K562 (cell line): ENCODE results near the gene TAF11. TPM values are rescaled to one million over a fixed set of nuclear protein-coding genes. Genes with fewer than 3 reads are reported as not detected.

ENCODE experiments used
- ARID2 ChIP-seq: fragments of 450-650 bp; IDR thresholded peaks from 2 replicates; pipeline ENCODE4 v1.6.1; 2017; ENCODE audit warnings: antibody characterized with exemption, mild to moderate bottlenecking
- ARNT ChIP-seq, 2 experiments: fragments of 450-650 bp; IDR thresholded peaks; 2 replicates each; pipeline ENCODE4 v1.6.1; 2016; ENCODE audit warnings: mild to moderate bottlenecking in 1 of 2
- E2F6 ChIP-seq, 2 experiments: IDR thresholded peaks; 2 replicates each; pipeline ENCODE4 v1.6.1; 2011; ENCODE audit warnings: borderline replicate concordance in 1 of 2, control low read depth in 1 of 2, low read depth in 1 of 2, low read length in 1 of 2, mild to moderate bottlenecking in 1 of 2, mixed read lengths in 1 of 2, moderate library complexity in 1 of 2; ENCODE audit not compliant: insufficient read depth in 1 of 2, insufficient read length in 1 of 2, poor library complexity in 1 of 2, severe bottlenecking in 1 of 2; ENCODE audit errors: extremely low read depth in 1 of 2
- EP400 ChIP-seq: fragments of 450-650 bp; IDR thresholded peaks from 2 replicates; pipeline ENCODE4 v1.6.1; 2017; ENCODE audit warnings: antibody characterized with exemption, mild to moderate bottlenecking, moderate library complexity
- GABPB1 ChIP-seq: sonication (generic); formaldehyde crosslinking; IDR thresholded peaks from 2 replicates; pipeline ENCODE4 v1.8.0; 2022; ENCODE audit warnings: mild to moderate bottlenecking, missing genetic modification reagents
- KLF16 ChIP-seq: IDR thresholded peaks from 2 replicates; pipeline ENCODE4 v1.6.1; 2016; ENCODE audit warnings: antibody characterized with exemption
- LEF1 ChIP-seq: fragments of 450-650 bp; IDR thresholded peaks from 2 replicates; pipeline ENCODE4 v1.6.1; 2016; ENCODE audit warnings: mild to moderate bottlenecking
- MXI1 ChIP-seq: IDR thresholded peaks from 2 replicates; pipeline ENCODE4 v1.6.1; 2011; ENCODE audit warnings: low read depth, mild to moderate bottlenecking, improper control_type of control experiment, low read length
- MYBL2 ChIP-seq, 2 experiments: fragments of 450-650 bp in 1 of 2; sonication (generic) in 1 of 2; formaldehyde crosslinking in 1 of 2; IDR thresholded peaks; 2 replicates each; pipeline versions ENCODE4 v1.6.1 to v1.8.1; 2017 to 2022; ENCODE audit warnings: borderline replicate concordance in 1 of 2, inconsistent platforms in 1 of 2, low read depth in 1 of 2, mild to moderate bottlenecking in 1 of 2, missing genetic modification reagents in 1 of 2, moderate library complexity in 1 of 2
- NCOA2 ChIP-seq, 2 experiments: fragments of 450-650 bp; IDR thresholded peaks; 2 replicates each; pipeline ENCODE4 v1.6.1; 2018; ENCODE audit warnings: mild to moderate bottlenecking in 2 of 2, moderate library complexity in 1 of 2; ENCODE audit not compliant: partially characterized antibody in 2 of 2
- SRSF7 ChIP-seq: fragments of 200-400 bp; formaldehyde crosslinking; optimal IDR thresholded peaks from 2 replicates; pipeline ENCODE3; 2017; ENCODE audit warnings: mild to moderate bottlenecking, low read depth, low read length
- TCF3 ChIP-seq: sonication (generic); formaldehyde crosslinking; IDR thresholded peaks from 2 replicates; pipeline ENCODE4 v1.4.0; 2020; ENCODE audit warnings: mild to moderate bottlenecking, missing genetic modification reagents
- ZC3H4 ChIP-seq: sonication (generic); formaldehyde crosslinking; IDR thresholded peaks from 2 replicates; pipeline ENCODE4 v1.9.0; 2021; ENCODE audit warnings: missing genetic modification reagents, borderline replicate concordance
- ZC3H8 ChIP-seq: fragments of 450-650 bp; IDR thresholded peaks from 2 replicates; pipeline ENCODE4 v1.6.1; 2017
- ZNF780A ChIP-seq: fragments of 250-450 bp; sonication (Bioruptor Pico); IDR thresholded peaks from 2 replicates; pipeline ENCODE4 v1.5.0; 2021; ENCODE audit warnings: mild to moderate bottlenecking
- ZNF79 ChIP-seq: fragments of 250-450 bp; sonication (Bioruptor Pico); IDR thresholded peaks from 2 replicates; pipeline ENCODE4 v1.4.0; 2020; ENCODE audit warnings: low read depth, mild to moderate bottlenecking, moderate library complexity
- ZNF830 ChIP-seq: fragments of 250-450 bp; sonication (Bioruptor Pico); IDR thresholded peaks from 2 replicates; pipeline ENCODE4 v1.5.0; 2021; ENCODE audit warnings: mild to moderate bottlenecking
- polyA plus RNA-seq, 8 experiments: library from polyadenylated mRNA; depleted of rRNA in 4 of 8; stranded (reverse) in 5 of 8; unstranded in 3 of 8; fragments of >200 nt; fragmentation: Nextera tagmentation in 2 of 8; fragmentation: Illumina TruSeq in 1 of 8; extraction: Ambion mirVana in 2 of 8; extraction: Trizol in 1 of 8; gene quantifications; 2 replicates each; pipeline versions ENCODE4 v1.2.1 to v1.2.3, GENCODE V29; 2011 to 2014; ENCODE audit warnings: inconsistent platforms in 1 of 8, missing spikeins in 1 of 8
- total RNA-seq, 7 experiments: library from RNA; depleted of rRNA in 6 of 7; stranded (reverse); fragments of >200 nt in 6 of 7; fragmentation: Illumina TruSeq in 2 of 7; extraction: Trizol in 2 of 7; gene quantifications; 2 replicates each; pipeline versions ENCODE4 v1.2.1 to v1.2.3, GENCODE V29; 2011 to 2021; ENCODE audit warnings: low replicate concordance in 1 of 7
- TF ChIP-seq, protein P1 (sequence below): fragments of 250-450 bp; sonication (Bioruptor Pico); IDR thresholded peaks from 2 replicates; pipeline ENCODE4 v1.4.0; 2020; ENCODE audit warnings: borderline replicate concordance
- TF ChIP-seq, protein P2 (sequence below): fragments of 450-650 bp; IDR thresholded peaks from 2 replicates; pipeline ENCODE4 v1.6.1; 2017; ENCODE audit warnings: antibody characterized with exemption
- TF ChIP-seq, protein P3 (sequence below): fragments of 150-350 bp; IDR thresholded peaks from 2 replicates; pipeline ENCODE4 v1.6.1; 2014; ENCODE audit warnings: low read depth, mild to moderate bottlenecking, low read length, borderline replicate concordance

Gene TAF11
- total and polyA plus RNA-seq, 9 of the 15 experiments (the other 6 are each of a cell fraction or from before 2014, with no cell fraction given) = 40.9 to 91.9 (median 71.9) TPM

GRCh38 chr6:34888874-34889555, 1.2 kb upstream of the TAF11 start, which contains the start of gene ANKS1A (continued):
- TF ChIP-seq, protein P1, sequence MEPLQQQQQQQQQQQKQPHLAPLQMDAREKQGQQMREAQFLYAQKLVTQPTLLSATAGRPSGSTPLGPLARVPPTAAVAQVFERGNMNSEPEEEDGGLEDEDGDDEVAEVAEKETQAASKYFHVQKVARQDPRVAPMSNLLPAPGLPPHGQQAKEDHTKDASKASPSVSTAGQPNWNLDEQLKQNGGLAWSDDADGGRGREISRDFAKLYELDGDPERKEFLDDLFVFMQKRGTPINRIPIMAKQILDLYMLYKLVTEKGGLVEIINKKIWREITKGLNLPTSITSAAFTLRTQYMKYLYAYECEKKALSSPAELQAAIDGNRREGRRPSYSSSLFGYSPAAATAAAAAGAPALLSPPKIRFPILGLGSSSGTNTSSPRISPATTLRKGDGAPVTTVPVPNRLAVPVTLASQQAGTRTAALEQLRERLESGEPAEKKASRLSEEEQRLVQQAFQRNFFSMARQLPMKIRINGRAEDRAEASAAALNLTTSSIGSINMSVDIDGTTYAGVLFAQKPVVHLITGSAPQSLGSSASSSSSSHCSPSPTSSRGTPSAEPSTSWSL (CRISPR knock-in tag) = no peak
- no peak for TF ChIP-seq SRSF7
- TF ChIP-seq, protein P2, sequence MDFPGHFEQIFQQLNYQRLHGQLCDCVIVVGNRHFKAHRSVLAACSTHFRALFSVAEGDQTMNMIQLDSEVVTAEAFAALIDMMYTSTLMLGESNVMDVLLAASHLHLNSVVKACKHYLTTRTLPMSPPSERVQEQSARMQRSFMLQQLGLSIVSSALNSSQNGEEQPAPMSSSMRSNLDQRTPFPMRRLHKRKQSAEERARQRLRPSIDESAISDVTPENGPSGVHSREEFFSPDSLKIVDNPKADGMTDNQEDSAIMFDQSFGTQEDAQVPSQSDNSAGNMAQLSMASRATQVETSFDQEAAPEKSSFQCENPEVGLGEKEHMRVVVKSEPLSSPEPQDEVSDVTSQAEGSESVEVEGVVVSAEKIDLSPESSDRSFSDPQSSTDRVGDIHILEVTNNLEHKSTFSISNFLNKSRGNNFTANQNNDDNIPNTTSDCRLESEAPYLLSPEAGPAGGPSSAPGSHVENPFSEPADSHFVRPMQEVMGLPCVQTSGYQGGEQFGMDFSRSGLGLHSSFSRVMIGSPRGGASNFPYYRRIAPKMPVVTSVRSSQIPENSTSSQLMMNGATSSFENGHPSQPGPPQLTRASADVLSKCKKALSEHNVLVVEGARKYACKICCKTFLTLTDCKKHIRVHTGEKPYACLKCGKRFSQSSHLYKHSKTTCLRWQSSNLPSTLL = no peak
- TF ChIP-seq NCOA2 (IDR thresholded peaks at IDR 0.05; ENCODE audit: partially characterized antibody in 2 of 2) = no peak
- TF ChIP-seq ZNF780A (CRISPR knock-in tag) = no peak
- peak in 1 of 2 experiments; percentile 63; a peak in 2 of 4 replicates for TF ChIP-seq ARNT (IDR thresholded peaks at IDR 0.05)
- no peak for TF ChIP-seq TCF3 (CRISPR knock-in tag)
- peak; percentile 65 for TF ChIP-seq EP400
- TF ChIP-seq ZC3H4 (CRISPR knock-in tag) = no peak
- TF ChIP-seq KLF16 = no peak
- TF ChIP-seq LEF1 = no peak
- peak; percentile 63; the same call in 1 of the 2 replicates for TF ChIP-seq MXI1
- no peak for TF ChIP-seq ZNF830
- TF ChIP-seq, protein P3, sequence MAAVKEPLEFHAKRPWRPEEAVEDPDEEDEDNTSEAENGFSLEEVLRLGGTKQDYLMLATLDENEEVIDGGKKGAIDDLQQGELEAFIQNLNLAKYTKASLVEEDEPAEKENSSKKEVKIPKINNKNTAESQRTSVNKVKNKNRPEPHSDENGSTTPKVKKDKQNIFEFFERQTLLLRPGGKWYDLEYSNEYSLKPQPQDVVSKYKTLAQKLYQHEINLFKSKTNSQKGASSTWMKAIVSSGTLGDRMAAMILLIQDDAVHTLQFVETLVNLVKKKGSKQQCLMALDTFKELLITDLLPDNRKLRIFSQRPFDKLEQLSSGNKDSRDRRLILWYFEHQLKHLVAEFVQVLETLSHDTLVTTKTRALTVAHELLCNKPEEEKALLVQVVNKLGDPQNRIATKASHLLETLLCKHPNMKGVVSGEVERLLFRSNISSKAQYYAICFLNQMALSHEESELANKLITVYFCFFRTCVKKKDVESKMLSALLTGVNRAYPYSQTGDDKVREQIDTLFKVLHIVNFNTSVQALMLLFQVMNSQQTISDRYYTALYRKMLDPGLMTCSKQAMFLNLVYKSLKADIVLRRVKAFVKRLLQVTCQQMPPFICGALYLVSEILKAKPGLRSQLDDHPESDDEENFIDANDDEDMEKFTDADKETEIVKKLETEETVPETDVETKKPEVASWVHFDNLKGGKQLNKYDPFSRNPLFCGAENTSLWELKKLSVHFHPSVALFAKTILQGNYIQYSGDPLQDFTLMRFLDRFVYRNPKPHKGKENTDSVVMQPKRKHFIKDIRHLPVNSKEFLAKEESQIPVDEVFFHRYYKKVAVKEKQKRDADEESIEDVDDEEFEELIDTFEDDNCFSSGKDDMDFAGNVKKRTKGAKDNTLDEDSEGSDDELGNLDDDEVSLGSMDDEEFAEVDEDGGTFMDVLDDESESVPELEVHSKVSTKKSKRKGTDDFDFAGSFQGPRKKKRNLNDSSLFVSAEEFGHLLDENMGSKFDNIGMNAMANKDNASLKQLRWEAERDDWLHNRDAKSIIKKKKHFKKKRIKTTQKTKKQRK = no peak
- TF ChIP-seq ZNF79 (CRISPR knock-in tag) = no peak
- no peak for TF ChIP-seq MYBL2 (IDR thresholded peaks at IDR 0.05; ENCODE audit: low read depth)
- no peak for TF ChIP-seq MYBL2 (CRISPR knock-in tag; IDR thresholded peaks at IDR 0.05; ENCODE audit: borderline replicate concordance)
- peak; percentile 93 for TF ChIP-seq GABPB1 (CRISPR knock-in tag)
- no peak for TF ChIP-seq ZC3H8
- no peak for TF ChIP-seq E2F6 (IDR thresholded peaks at IDR 0.05; ENCODE audit: borderline replicate concordance in 1 of 2, extremely low read depth in 1 of 2, insufficient read depth in 1 of 2, insufficient read length in 1 of 2, low read depth in 1 of 2, low read length in 1 of 2, poor library complexity in 1 of 2, severe bottlenecking in 1 of 2)
- TF ChIP-seq ARID2 = no peak
